Activated CD8-positive, alpha-beta memory T cell treated with anti-CD3 and anti-CD28 coated beads, Interleukin-2, amount 50 U/mL, for 24 hours (primary cell): ENCODE data around the gene SLC25A41.
"Not testable (repeated sequence)": the region's sequence is repeated elsewhere in the genome, so short reads cannot be mapped to it uniquely, and the experiment has no call there.

ENCODE experiments used
- DNase-seq: peaks from one replicate; pipeline ENCODE4 v3.0.0-alpha.2; 2020; ENCODE audit errors: extremely low read depth

Gene SLC25A41

DNA sequence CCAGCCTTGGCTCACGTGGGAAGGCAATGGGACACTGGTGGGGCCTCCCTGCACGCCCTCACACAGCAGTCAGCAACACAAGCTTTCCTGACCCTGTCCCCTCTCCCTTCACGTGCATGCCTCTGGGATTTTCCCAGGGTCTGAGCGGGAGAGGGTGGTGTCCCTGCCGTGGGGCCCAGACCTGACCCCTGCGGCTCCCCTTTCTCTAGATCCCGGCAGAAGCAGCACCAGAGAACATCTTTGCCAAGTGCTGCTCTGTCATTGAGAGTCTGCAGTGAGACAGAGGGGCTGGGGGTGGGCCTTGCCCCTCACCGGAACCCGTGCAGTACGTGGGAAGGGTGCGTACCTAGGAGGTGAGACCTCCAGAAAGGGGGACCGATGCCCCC, 21.5 kb downstream of the SLC25A41 start:
- no peak for DNase-seq

DNA sequence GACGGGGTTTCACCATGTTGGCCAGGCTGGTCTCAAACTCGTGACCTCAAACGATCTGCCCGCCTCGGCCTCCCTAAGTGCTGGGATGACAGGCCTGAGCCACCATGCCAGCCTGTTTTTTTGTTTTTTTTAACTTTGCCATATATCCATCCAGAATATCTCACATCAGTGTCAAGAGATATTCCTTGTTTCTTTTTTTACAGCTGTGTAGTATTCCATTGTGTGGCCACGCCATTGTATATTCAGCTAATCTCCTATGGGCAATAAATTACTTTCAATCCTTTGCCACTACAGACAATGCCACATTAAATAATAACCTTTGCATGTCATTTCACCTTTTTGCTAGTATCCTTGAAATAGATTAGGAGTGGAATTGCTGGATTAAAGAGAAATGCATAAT, 24.2 kb downstream of the SLC25A41 start:
- no peak for DNase-seq

DNA sequence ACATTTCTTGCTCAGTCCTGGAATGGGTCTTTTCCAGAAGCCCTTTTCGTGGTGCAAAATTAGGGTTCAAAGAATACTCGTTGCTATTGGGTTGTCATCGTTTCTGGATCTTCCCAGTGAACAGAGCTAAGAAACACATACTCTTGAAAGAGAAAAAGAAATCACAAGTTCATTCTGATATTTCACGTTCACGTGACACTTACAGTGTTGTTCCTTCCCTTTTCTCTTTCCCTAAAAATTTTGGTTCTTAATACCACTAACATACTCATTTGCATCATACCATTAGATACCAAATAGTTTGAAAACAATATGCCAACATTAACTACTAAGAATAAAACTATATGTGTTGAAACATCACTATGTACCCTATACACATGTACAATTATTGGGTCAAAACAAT, 27.2 kb downstream of the SLC25A41 start:
- no peak for DNase-seq

DNA sequence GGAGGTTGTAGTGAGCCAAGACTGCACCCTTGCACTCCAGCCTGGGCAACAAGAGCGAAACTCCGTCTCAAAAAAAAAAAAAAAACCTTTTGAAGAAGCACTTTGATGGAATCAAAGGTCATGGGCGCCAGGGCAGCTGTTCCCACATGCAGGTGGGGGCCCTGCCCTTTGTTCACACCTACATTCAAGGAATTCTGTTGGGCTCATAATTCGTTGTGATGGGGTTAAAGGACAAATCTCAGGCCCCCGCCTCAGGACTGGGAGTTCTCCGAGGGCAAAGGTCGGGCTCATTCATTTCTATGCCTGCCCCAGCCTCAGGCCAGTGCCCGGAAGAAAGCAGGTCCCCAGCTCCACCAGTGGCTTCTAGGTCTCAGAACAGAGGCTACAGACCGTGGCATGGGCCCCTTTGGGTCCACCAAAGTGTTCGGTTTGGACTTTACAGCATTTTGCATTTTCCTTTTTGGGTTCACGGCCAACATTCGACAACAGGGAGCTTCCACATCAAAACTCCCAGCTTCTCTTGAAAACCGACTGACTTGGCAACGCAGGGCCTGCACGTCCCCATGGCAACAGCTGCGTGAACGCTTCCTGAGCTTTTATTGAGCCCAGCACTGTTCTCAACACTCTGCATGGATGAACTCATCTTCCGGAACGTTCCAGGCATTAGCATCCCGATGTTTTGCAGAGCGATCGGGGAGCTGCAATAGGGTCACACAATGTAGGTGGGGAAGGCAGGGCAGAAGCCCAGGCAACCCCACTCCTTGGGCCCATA, 30.5 kb downstream of the SLC25A41 start:
- DNase-seq, result no peak

DNA sequence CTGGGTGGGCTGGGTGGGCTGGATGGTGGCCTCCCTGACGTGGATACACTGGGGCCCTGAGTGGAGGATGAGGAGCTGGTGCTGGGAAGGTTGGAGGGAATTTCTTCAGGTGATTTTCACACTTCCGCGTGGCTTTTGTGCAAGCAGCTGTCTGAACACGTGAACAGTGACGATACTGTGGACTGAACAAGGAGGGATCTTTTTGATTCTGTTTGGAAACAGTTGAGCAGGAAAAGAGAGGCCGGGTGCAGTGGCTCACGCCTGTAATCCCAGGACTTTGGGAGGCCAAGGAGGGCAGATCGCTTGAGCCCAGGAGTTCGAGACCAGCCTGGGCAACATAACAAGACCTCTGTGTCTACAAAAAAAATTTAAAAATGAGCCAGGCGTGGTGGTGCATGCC, 31.5 kb downstream of the SLC25A41 start:
- no peak for DNase-seq

DNA sequence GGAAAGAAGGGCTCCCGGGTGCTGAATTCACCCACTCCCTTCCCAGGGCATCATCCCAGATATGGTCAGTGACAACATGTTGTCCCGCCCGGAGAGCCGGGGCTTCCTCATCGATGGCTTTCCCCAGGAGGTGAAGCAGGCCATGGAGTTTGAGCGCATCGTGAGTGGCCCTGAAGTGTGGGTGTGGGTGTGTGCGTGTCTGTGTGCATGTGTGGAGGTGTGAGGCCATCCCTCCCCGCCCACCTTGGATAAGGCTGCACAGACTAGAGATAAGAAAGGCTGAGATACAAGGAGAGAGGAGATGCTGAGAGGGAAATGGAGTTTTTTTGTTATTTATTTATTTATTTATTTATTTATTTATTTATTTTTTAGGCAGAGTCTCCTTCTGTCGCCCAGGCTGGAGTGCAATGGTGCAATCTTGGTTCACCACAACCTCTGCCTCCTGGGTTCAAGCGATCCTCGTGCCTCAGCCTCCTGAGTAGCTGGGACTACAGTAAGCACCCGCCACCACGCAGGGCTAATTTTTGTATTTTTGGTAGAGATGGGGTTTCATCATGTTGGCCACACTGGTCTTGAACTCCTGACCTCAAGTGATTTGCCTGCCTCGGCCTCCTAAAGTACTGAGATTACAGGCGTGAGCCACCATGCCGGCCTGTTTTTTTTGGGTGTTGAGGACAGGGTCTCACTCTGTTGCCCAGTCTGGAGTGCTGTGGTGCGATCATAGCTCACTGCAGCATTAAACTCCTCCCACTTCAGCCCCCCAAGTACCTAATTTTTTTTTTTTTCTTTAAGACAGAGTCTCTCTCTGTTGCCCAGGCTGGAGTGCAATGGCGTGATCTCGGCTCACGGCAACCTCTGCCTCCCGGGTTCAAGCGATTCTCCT, 33.3 kb downstream of the SLC25A41 start:
- not testable (repeated sequence) for DNase-seq

DNA sequence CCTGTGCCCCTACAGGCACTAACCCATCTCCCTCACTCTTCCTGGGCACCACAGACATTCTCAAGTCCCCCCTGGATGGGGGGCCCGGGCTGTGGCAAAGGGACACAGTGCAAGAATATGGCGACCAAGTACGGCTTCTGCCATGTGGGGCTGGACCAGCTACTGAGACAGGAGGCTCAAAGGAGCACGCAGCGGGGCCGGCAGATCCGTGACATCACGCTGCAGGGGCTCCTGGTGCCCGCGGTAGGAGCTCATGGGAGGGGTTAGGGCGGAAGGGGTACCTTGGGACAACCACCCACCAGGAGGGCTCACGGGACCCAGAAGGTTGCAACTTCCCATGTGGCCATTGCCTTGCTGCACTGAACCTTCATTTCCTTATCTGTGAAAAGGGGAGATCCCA, 37.3 kb downstream of the SLC25A41 start:
- no peak for DNase-seq

DNA sequence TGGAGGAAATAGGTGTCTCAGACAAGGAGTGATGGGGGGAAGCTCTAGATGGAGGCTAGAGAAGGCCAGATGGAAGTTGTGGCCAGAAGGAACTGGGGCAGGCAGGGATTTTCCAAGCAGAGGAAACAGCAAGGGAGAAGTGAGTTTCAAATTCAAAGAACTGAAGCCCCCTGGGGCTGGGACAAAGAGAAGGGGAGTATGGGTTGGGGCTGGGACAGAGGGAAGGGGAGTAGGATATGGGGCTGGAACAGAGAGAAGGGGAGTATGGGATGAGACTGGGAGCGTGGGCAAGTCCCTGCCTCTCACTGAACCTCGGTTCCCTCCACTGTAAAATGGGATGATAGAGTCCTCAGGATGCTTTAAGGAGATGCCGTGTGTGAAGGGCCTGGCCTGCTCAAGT, 38.7 kb downstream of the SLC25A41 start:
- DNase-seq, result no peak

DNA sequence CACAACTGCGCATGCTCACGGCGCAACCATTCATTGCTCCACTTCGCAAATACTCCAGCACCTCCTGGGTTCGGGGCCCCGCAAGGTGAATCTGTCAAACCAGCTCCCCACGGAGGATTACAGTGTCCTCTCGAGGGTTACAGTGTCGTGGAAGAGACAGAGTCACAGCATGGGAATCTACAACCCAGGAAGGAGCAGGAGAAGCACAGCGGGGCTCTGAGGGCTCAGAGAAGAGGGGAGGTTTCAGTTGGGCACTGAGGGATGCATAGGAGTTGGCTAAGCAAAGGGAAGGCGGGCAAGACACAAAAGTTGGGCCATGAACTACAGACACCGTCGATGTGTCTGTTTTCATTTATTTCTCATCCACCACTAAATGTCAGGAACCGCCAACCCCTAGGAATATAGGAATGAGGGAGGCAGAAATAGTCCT, 39.6 kb downstream of the SLC25A41 start:
- DNase-seq, result no peak

DNA sequence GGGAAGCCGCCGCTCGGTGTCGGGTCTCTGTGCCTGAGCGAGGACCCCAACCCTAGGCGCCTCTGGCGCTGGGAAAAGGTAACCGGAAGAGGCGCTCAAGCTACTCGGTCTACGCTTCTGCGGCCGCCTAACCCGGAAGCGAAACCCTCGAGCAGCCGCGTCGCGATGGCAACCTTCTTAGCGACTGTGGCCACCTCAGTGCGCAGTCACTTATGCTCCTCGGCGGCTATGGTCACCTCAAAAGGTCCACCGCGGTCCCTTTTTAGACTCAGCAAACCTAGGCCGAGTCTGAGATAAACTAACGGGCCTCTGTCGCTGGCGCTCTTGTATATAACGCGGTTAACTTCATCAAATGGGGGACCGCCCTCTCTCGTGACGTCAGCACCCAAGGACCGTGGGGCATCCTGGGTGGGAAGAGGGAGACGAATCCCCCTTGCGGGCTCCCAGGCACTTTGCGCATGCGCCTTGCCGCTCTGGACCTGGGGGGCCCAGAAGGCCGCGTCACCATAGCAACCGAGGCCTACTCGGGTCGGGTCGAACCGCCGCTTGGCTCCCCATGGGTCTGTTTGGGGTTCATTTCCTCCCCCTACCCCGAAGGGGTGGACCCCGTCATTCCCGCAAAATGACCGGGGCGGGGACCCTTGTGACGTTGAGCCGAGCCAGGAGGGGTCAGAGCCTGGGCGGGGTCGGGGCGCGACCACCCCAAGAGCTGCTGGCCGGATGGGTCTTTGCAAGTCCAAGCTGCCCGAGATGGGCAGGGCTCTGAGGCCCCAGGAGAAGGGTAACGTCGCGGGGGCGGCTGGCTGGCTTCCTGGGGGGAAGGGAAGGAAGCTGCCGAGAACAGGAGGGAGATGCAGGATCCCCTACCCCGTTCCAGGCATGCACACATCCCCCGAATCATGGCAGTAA, 40.2 kb downstream of the SLC25A41 start, which contains the start of gene GTF2F1:
GTF2F1 (minus strand) TSS at position 91 of the 909 bp plus-strand sequence. CDS start 169 bp downstream, outside the sequence.
- DNase-seq, result peak; percentile 87

DNA sequence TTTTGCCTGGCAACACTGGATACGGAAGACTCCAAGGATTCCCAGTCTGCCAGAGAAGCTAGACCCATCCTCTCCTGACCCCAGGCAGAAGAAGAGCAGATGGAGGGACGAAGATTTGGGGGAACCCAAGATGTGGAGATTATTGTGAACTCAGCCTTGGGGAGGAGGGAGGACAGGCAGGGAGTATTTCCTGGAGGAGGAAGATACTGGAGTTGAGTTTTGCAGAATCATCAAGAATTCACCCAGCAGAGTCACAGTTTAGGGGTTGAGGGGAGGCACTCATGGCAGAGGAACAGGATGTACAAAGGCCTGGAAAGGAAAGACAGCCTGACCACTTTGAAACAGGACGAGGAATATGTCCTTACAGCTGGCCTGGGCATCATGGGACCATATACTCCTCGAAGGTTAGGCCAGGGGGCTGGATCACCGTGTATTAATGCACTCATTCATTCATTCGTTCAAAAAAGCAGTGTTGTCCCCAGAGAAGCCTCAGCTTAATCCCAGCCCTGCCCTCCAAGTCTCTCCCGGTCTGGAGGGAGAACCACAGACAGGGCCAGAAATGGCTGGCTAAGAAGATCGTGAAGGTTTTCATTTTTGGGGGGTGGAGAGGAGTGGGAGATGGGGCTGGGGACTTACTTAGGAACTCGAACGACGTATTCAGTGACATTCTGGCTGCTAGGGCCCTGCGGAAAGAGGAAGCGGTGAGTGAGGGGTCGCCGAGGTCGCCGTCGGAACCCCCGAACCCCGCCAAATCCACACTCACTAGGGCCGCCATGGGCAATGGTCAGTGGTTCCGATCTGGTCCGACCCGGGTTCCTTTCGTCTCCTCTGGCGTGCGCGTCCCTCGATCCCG, 41.1 kb downstream of the SLC25A41 start:
- DNase-seq, result no peak

DNA sequence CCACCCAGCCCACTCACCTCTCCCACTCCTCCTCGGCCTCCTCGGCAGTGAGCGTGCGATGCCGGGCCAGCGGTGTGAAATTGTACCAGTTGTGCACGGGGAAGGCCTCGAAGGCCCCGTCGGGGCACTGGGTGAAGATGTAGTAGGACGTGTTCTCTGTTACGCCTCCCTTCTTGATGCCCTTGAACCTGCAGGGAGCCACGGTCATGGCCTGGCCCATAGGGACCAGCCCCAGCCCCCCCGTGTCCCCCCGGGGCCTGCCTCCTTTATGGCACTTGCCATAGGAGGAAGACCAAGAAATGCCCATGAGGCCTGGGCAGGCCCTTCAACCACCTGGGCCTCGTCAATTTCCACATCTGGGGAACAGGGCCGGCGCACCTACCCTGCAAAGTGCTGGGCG, 46.2 kb downstream of the SLC25A41 start:
- no peak for DNase-seq

DNA sequence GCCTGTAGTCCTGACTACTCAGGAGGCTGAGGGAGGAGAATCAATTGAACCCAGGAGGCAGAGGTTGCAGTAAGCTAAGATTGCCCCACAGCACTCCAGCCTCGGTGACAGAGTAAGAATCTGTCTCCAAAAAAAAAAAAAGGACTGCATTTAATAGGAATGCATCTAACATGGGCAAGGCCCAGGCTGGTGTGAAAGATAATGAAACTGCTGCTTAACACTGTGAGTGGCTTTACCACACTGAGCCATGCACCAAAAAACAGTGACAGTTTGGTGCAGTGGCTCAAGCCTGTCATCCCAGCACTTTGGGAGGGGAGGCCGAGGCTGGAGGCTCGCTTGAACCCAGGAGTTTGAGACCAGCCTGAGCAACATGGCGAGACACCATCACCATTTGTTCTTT, 49.2 kb downstream of the SLC25A41 start:
- DNase-seq, result no peak

DNA sequence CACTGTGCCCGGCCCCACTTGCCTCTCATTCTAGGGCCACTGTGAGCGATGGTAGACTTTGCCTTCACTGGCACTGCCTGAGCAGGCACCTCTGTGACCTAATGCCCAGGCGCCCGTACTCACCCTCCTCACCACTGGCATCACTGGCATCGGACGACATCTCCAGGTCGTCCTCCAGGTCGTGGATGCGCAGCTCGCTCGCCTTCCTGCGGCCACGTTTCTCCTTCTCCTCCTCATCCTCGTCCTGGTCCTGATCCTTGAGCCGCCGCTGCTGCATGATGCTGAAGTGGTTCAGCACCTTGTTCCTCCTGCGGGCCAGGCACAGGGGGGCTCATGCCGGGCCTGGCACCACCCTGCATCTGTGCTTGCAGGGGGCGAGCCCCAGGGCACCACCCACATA, 50.4 kb downstream of the SLC25A41 start:
- no peak for DNase-seq

DNA sequence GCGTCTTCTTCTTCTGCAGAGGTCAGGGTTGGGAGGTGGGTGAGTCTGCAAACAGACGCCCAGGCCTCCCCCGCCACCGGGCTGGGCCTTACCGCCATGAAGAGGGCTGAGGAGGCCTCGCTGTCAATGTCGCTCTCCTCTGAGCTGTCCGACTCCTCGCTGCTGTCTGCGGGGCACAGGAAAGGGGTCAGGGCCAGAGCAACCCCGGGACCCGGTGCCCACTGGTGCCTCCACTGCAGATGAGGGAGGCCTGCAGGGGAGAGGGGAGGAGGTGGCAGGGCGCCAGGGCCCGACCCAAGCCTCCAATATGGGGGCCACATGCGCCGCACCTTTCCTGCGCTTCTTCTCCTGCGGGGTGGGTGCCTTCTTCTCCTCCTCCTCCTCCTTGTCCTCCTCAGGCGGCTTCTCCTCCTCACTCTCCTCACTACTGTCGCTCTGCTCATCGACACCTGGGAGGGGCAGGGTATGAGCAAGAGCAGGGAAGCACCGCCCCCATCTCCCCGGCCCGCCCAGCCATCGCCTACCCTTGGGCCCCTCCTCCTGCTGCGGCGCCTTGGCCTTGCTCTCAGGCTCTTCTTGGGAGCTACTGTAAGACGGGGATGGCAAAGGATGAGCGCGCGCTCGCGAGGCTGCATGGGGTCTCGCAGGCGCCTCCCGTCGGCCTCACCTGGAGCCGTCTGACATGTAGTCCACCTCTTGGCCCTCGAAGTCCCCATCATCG, 52.4 kb downstream of the SLC25A41 start:
- no peak for DNase-seq

DNA sequence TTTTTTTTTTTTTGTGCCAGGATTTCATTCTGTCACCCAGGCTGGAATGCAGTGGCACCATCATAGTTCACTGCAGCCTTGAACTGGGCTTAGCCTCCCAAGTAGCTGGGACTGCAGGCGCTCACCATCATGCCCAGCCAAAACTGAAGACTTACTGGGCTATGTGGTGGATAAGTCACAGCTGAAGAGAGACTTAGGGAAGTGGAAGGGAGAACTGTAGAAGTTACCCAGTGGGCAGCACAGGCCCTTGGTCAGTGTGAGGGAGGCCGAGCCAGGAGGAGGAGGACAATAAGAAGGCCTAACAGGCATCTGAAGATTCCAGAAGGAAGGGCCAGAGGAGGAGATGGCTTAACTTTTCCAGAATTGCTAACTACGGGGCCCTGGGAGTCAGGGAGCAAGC, 53.8 kb downstream of the SLC25A41 start:
- no peak for DNase-seq

DNA sequence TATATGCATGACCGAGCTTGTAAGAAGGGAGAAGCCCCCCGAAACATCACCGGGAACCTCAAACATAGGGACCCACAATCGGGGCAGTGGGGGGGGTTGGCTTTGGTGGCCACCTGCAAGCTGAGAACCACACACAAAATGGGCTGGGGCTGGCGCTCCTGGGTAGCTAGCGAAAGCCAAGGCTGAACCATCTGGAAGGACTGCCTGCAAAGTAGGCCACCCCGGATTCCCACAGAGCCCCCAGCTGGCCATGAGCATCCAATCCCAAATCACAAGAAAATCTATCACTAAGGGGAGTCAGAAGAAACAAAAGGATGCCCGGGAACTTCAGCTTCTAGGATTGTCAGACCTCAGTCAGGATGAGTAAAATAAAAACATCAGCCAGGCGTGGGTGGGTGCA, 55.1 kb downstream of the SLC25A41 start:
- no peak for DNase-seq

DNA sequence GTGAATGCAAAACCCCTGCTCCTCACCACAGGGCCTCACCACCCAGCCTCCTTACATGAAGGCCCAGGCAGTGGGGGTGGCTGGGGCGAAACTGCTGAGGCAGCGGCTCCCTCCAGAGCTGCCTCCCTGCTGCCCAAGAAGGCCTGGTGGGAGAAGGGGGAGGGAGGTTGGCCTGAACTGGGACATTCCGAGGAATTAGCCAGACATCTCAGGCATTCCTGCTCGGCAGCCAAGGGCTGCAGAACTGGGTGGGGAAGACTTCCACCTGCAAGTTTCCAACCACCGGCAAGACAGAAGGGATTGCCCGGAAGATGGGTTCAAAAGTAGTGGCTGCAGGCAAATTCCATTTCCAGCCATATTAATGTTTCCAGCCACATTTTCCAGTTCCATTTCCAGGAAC, 55.5 kb downstream of the SLC25A41 start:
- no peak for DNase-seq

DNA sequence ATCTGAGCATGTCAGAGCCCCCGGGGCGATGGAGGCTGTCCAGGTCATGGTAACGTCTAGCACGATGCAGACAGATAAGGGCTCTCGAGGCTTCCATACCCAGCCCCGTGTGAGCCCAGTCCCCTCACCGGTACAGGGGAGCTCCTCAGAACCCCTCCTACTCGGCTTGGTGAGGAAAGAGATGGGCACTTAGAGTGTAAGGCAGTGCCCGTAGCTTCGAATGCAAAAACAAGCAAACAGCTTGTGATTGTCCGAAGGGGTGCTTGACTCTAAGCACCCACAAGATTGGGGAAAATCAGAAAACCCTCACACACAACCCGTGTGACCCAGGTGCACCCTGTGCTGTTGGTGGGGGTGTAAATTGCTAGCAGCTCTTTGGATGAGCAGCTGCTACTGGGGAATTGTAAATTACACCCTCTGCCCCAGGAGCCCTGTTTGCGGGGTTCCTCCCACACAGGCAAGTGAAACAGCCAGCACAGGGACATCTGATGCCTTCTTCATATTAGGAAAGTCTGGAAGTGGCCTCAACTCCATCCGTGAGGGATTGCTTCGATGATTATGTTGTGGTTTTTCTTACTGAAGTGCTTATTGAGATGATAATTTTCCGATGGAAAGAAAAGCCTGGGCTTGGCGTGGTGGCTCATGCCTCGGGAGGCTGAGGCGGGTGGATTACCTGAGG, 56.9 kb downstream of the SLC25A41 start:
- no peak for DNase-seq
